Right cardiac atrium (tissue), 5 donors: ENCODE results near the gene SEC23B. TPM values are rescaled to one million over a fixed set of nuclear protein-coding genes. Genes with fewer than 3 reads are reported as not detected.

Experiments used
- ATAC-seq, 2 donors: fragments of 200-7000 bp; cut with Tn5 transposase; one replicate each; pipeline versions ENCODE4 v1.8.0 to v1.9.1; 2020; ENCODE audit warnings: moderate library complexity in 2 of 2, mild to moderate bottlenecking in 1 of 2
- DNase-seq, 3 donors: peaks; one replicate each; pipeline ENCODE4 v3.0.0-alpha.2; 2020
- H3K27ac ChIP-seq: one replicate; pipeline ENCODE4 v1.5.1; 2013; ENCODE audit warnings: mild to moderate bottlenecking, low read length, control low read depth, moderate library complexity
- H3K27me3 ChIP-seq: one replicate; pipeline ENCODE4 v1.6.1; 2013; ENCODE audit not compliant: control insufficient read depth, insufficient read depth
- H3K4me1 ChIP-seq: one replicate; pipeline ENCODE4 v1.6.1; 2013; ENCODE audit warnings: low read length; ENCODE audit not compliant: control insufficient read depth, insufficient read depth
- H3K4me3 ChIP-seq: one replicate; pipeline ENCODE4 v1.5.1; 2013; ENCODE audit warnings: low read length, control low read depth
- H3K9me3 ChIP-seq: one replicate; pipeline ENCODE4 v1.6.1; 2013; ENCODE audit warnings: low read length; ENCODE audit not compliant: control insufficient read depth
- WGBS: extraction: QIAGEN DNeasy Blood & Tissue Kit; methylation state at CpG from one replicate; pipeline ENCODE4 v1.1.7; 2013; 5-methylcytosine and 5-hydroxymethylcytosine counted together
- intact Hi-C, 4 donors: fragments of 100-400 bp; cut with DNase I; formaldehyde crosslinking; loops; one replicate each; pipeline versions ENCODE4 v1.11.0 to v1.14.0; 2022 to 2023
- long read RNA-seq, 4 donors: library from polyadenylated mRNA; unstranded; transcript quantifications; one replicate each; pipeline ENCODE4 v2.0.0, GENCODE V29; 2020 to 2021
- polyA plus RNA-seq: library from polyadenylated mRNA; stranded (reverse); fragments of 200-250 nt; gene quantifications from one replicate; pipeline ENCODE4 v1.2.3, GENCODE V29; 2013
- total RNA-seq, 4 donors: library from RNA; stranded (reverse); fragmentation: NEBNext Ultra II Directional; extraction: Animal tissue kit (Norgen Biotek cat#: 25700); gene quantifications; one replicate each; pipeline ENCODE4 v1.2.1, GENCODE V29; 2021
- donor health status: healthy with polysubstance abuse.
- donor health status: DM: no; HTN: yes; CAD: no.
- donor health status: DM: no; HTN: no; CAD: no.
- donor health status: DM: no; HTN: yes; CAD: no; lungs with severe emphysema.
- donor health status: DM: yes; HTN: yes; CAD: no.

SEC23B gene
- total RNA-seq (10 to 100 TPM in 3 of 4 donors, 1 to 10 TPM in 1; 7.8 to 23.9 (median 14.5) TPM), polyA plus RNA-seq (4.3 TPM)
- long read RNA-seq, donor 1, transcript SEC23B-202 (20 exons, 3,464 nt) = minor isoform, 9 of 27 reads
- long read RNA-seq, donor 1, transcript SEC23B-204 (20 exons, 3,484 nt) = major isoform, 11 of 27 reads
- long read RNA-seq, donor 1, partial matches to known transcripts = 4 of 27 reads
- long read RNA-seq, donor 1, other reads (novel, unspliced or antisense) = 3 of 27 reads
- long read RNA-seq, donor 2, transcript SEC23B-204 (20 exons, 3,484 nt) = major isoform, 8 of 14 reads
- long read RNA-seq, donor 2, partial matches to known transcripts = 2 of 14 reads
- long read RNA-seq, donor 2, other reads (novel, unspliced or antisense) = 1 of 14 reads
- long read RNA-seq, donor 3, transcript SEC23B-202 (20 exons, 3,464 nt) = major isoform, 68 of 168 reads
- long read RNA-seq, donor 3, transcript SEC23B-204 (20 exons, 3,484 nt) = minor isoform, 60 of 168 reads
- long read RNA-seq, donor 3, partial matches to known transcripts = 19 of 168 reads
- long read RNA-seq, donor 3, other reads (novel, unspliced or antisense) = 20 of 168 reads
- long read RNA-seq, donor 4, partial matches to known transcripts = 0 of 8 reads
- long read RNA-seq, donor 4, other reads (novel, unspliced or antisense) = 3 of 8 reads

DNA sequence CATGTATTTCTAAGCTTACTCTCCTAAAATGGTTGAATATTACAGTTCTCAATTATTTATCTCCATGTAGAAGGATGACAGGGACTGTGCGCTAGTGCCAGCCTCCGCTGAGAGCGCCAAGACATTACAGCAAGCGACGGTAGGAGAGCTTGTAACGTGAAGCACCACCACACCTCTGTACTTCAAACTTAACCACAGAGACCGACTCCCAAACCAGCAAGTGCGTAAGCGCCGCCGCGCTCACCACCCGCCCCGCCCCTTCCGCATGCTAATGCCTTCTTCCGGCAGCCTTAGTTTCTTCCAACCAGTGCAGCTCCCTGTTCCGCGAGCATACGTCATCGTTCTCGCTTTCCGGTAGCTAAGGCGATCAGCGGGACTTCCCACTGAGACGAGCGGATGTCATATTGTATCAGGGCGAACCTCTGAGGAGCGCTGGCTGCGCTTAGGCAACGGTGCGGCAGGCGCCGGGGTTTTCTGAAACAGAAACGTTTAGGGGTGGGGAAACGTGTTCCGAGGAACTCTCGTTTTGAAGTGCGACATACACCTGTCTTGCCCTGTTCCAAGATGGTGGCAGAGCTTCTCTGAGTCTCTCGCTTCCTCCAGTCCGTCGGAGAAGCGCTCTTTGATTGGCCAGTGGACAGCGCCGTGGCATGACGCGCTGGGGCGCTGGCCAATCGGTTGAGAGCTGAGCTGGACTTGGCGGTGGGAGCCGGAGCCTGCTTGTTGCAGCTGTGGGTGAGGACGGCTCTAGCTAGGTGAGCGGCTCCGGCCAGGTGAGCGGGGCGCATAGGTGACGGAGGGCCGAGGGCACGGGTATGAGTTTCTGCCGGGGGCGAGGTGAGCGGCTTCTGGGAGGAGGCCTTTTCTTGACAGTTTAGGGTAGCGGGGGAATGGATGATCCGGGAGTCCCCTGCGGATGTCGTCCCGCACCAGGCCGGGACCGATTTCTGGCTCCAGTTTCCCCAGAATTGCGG, at the start of gene SEC23B:
TSS of gene SEC23B (plus strand) at position 723 of the 974 bp plus-strand sequence. CDS start 2,896 bp downstream, outside the sequence.
- H3K4me3 ChIP-seq = peak within 1 kb of the TSS; percentile 88
- DNase-seq (peak; percentile 97 to 99 (median 98)), ATAC-seq (peak; percentile 99)
- H3K9me3 ChIP-seq = no peaks in the 10 kb centered on the region
- no peaks in the 10 kb centered on the region for H3K27me3 ChIP-seq
- no peaks in the 10 kb centered on the region for H3K4me1 ChIP-seq
- under 1% methylated on average over 69 of the region's 69 CpGs for WGBS
- peak within 1 kb of the TSS; percentile 100 for H3K27ac ChIP-seq
- intact Hi-C loops = no loop called here

DNA sequence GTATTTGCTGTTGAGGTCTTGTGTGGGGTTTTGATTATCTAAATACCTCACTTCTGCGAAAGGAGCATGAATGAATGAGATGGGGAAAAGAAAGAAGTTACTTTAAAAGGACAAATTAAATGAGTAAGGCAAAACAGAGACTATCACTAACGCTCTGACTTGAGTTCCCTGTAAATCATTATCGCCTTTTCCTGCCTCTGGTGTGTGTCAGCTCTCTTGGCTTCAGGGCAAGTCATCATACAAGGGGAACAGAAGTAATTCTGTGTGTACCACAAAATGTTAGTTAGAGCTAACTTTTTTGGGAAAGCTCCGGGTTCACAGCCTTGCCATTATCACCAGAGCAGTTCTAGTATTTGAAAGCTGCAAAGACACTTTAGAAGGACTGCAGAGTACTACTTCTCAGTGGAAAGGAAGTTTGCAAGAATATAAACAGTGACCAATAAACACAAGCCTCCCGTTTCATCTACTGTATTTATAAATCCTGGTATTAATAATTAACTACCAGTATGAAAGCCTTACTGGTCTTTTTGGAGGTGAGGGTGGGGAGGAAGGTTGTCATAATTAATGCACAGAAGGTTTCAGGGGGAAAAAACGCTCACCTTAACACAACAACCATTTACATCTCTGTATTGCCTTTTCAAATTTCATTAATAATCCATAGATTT, 42.1 kb upstream of the SEC23B start:
- WGBS = 57% methylated on average over 6 of the region's 6 CpGs
- Histone ChIP-seq H3K9me3 (no peaks in the 10 kb centered on the region), H3K27ac (no peak overlapping the region), H3K4me1 (peaks cover 4% of the 10 kb centered on the region), H3K27me3 (no peaks in the 10 kb centered on the region), H3K4me3 (no peak overlapping the region)
- ATAC-seq (no peak), DNase-seq (no peak)
- intact Hi-C loops = no loop called here

DNA sequence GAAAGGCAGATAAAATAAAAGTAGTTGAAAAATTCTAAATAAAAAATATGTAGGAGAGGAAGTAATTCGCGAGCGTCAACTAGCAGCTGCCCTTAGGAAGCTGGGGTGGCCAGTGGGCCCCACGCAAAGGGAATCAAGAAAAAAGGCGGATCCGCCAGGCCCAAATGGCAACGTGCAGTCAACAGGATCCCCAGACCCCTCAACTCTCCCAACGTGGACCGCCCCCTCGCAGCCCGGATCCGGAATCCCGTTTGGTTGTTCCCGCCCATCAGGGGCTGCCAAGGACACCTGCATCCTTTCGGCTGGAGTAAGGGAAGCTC, 41.2 kb upstream of the SEC23B start:
- DNase-seq = no peak
- Histone ChIP-seq H3K9me3 (no peaks in the 10 kb centered on the region), H3K4me1 (peaks cover 4% of the 10 kb centered on the region), H3K4me3 (peak overlapping the region; percentile 82), H3K27ac (no peak overlapping the region), H3K27me3 (no peaks in the 10 kb centered on the region)
- WGBS = 1% methylated on average over 15 of the region's 15 CpGs
- intact Hi-C loops = no loop called here
- ATAC-seq = peak; percentile 85 to 92

DNA sequence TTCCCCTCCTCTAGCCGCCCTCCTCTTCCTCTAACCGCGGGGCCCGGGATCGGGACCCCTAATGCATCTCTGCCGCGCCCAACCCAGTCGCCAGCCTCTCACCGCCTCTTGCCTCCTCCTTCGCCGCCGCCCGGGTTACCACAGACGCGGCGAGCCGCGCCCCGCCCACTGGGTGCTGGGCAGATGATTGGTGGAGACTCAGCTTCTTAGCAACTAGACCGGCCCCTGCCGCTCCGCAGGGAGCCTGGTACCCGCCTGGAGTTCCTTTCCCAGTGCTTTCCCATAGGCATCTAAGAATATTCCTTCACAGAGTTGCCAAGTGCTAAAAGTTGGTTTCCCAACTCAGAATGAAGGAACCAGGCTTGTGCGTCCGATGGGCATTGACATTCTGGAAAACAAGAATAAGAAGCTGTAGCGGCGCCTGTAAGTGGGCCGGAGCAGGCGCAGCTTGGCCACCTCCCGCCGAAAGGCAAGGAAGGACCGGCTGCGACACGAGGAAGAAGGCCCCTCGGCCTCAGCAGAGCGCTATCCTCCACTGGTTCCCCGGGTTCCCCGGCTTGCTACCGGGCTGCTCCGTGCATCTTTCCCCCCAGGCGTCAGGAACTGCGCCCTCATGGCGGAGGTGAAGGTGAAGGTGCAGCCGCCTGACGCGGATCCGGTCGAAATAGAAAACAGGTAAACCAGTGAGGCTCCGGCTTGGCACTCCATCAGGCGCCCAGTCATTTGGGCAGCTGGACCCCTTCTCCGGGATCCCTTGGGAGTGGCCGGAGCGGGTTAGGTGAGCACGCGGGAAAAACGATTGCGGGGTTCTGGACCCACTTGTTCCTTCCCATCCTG, 40.6 kb upstream of the SEC23B start, which contains the start of the genes DZANK1 and POLR3F:
TSS of gene DZANK1 (minus strand) at position 137 of the 837 bp plus-strand sequence. CDS start 1,672 bp downstream, outside the sequence.
TSS of gene POLR3F (plus strand) at position 497 of the 837 bp plus-strand sequence. CDS start at position 614, 117 bp downstream.
- peak within 1 kb of the TSS; percentile 91 for H3K27ac ChIP-seq
- H3K4me3 ChIP-seq = peak within 1 kb of the TSS; percentile 82
- no peaks in the 10 kb centered on the region for H3K27me3 ChIP-seq
- peaks cover 4% of the 10 kb centered on the region for H3K4me1 ChIP-seq
- no peaks in the 10 kb centered on the region for H3K9me3 ChIP-seq
- intact Hi-C loops = no loop called here
- WGBS = under 1% methylated on average over 57 of the region's 57 CpGs
- peak; percentile 97 to 99 (median 98) for DNase-seq
- peak; percentile 100 for ATAC-seq

DNA sequence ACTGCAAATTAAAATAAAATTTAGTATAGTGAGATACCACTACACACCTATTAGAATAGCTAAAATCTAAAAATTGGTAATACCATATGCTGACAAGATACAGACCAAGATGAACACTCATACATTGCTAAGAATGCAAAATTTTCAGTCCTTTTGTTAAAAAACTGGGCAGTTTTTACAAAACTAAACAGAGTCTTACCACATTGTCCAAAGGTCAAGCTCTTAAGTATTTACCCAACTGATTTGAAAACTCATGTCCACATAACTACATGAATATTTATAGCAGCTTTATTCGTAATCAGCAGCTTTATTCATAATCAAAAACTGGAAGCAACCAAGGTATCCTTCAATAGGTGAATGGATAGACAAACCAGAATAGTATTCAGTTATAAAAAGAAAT, 30.5 kb upstream of the SEC23B start:
- ATAC-seq (no peak), DNase-seq (no peak)
- H3K4me1 ChIP-seq = no peaks in the 10 kb centered on the region
- WGBS = 95% methylated on average over 1 of the region's 1 CpG
- intact Hi-C loops = no loop called here
- H3K9me3 ChIP-seq = no peaks in the 10 kb centered on the region
- no peaks in the 10 kb centered on the region for H3K27me3 ChIP-seq
- no peak overlapping the region for H3K4me3 ChIP-seq
- H3K27ac ChIP-seq = no peak overlapping the region

DNA sequence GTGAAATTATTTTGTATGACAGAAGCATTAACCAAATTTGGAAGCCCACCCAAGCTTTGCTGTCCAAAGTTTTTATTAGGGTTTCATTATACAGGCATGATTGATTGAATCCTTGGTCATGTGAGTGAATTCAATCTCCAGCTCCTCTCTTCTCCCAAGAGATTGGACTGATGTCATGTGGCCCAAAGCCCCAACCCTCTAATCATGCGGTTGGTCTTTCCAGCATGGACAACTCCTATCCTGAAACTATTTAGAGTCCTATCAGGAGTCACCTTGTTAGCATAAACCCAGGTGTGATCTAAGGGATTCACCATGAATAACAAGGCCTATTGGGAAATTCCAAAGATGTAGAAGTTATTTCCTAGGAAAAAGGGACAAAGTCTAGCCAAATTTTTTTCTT, 29.9 kb upstream of the SEC23B start:
- no peak for ATAC-seq
- no peak overlapping the region for H3K27ac ChIP-seq
- no peaks in the 10 kb centered on the region for H3K27me3 ChIP-seq
- no peaks in the 10 kb centered on the region for H3K9me3 ChIP-seq
- H3K4me1 ChIP-seq = no peaks in the 10 kb centered on the region
- 71% methylated on average over 1 of the region's 1 CpG for WGBS
- H3K4me3 ChIP-seq = no peak overlapping the region
- intact Hi-C loops = no loop called here
- DNase-seq = no peak

DNA sequence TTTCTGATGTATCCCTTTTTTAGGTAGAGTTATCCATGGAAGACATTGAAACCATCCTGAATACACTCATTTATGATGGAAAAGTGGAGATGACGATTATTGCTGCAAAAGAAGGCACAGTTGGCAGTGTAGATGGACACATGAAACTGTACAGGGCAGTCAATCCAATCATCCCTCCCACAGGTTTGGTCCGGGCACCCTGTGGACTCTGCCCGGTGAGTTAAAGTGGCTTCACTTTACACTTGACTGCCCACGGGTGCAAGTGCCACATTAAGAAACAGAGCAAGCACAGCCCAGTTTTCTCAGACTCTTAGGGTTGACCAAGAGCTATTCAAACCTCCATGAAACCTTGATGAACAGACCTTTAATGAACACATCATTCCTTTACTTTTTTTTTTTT, 26.1 kb upstream of the SEC23B start:
- Histone ChIP-seq H3K4me3 (no peak overlapping the region), H3K27me3 (no peaks in the 10 kb centered on the region), H3K9me3 (no peaks in the 10 kb centered on the region), H3K27ac (no peak overlapping the region), H3K4me1 (no peaks in the 10 kb centered on the region)
- no peak for DNase-seq
- no peak for ATAC-seq
- 93% methylated on average over 4 of the region's 4 CpGs for WGBS
- intact Hi-C loops = no loop called here

DNA sequence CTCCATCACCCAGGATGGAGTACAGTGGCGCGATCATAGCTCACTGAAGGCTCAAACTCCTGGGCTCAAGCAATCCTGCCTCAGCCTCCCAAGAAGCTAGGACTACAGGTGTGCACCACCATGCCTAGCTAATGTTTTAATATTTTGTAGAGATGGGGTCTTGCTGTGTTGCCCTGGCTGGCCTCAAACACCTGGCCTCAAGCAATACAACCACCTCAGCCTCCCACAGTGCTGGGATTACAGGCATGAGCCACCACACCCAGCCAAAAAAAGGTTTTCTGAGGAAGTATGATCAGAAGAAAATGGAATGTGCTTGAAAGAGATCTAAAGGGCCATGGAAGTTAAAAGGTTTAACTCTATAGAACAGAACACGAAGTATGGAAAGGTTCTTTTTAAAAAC, 19.4 kb upstream of the SEC23B start:
- Histone ChIP-seq H3K4me3 (no peak overlapping the region), H3K9me3 (no peaks in the 10 kb centered on the region), H3K27ac (no peak overlapping the region), H3K27me3 (no peaks in the 10 kb centered on the region), H3K4me1 (peaks cover 2% of the 10 kb centered on the region)
- 98% methylated on average over 3 of the region's 3 CpGs for WGBS
- intact Hi-C loops = no loop called here
- ATAC-seq (no peak), DNase-seq (no peak)

DNA sequence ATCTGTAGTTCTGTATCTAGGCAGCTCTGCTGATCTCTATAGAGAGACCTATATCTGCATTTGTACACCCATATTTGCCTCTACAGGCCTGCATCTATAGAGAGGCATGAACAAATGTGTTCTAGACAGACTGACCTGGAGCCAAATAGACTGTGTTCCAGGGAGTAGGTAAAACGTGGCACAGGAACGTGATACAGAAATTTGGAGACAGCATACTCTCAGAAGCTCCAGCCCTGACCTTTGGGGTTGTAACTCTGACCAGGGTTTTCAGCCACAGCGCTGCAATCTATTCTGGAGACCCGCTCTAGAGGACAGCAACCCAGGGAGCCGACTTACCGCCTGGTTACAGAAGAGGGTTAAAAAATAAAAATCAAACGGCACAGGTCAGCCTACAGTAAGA, 11.7 kb upstream of the SEC23B start:
- intact Hi-C loops = no loop called here
- Histone ChIP-seq H3K4me3 (peak overlapping the region; percentile 67), H3K4me1 (peaks cover 2% of the 10 kb centered on the region), H3K27me3 (no peaks in the 10 kb centered on the region), H3K9me3 (no peaks in the 10 kb centered on the region), H3K27ac (no peak overlapping the region)
- no peak for ATAC-seq
- no peak for DNase-seq
- 17% methylated on average over 7 of the region's 7 CpGs for WGBS
